EH (cell line): ENCODE data around the gene NAA16.
A peak's percentile ranks its signal among the peaks of the same experiment; 100 is the strongest.
"Not testable (repeated sequence)": the region's sequence is repeated elsewhere in the genome, so short reads cannot be mapped to it uniquely, and the experiment has no call there.

Experiments used
- DNase-seq: peaks from one replicate; pipeline ENCODE4 v3.0.0-alpha.2; 2015; ENCODE audit warnings: low read depth

NAA16 gene

GRCh38 chr13:41356385-41356648 is 45.2 kb downstream of the NAA16 start:
- DNase-seq, result not testable (repeated sequence)

- no peak for DNase-seq
Observed at GRCh38 chr13:41356786-41357185, 45.7 kb downstream of the NAA16 start.

- peak; percentile 15 for DNase-seq
Observed at GRCh38 chr13:41361491-41361890, 50.4 kb downstream of the NAA16 start.

- no peak for DNase-seq
Observed at GRCh38 chr13:41364043-41364442, 53.0 kb downstream of the NAA16 start.

- peak; percentile 87 for DNase-seq
Observed at GRCh38 chr13:41365631-41366030, 54.6 kb downstream of the NAA16 start.

GRCh38 chr13:41370736-41371135 is 59.7 kb downstream of the NAA16 start:
- peak; percentile 37 for DNase-seq

GRCh38 chr13:41377446-41377845 is 66.4 kb downstream of the NAA16 start:
- no peak for DNase-seq

GRCh38 chr13:41382431-41382830 is 71.4 kb downstream of the NAA16 start:
- DNase-seq, result no peak

GRCh38 chr13:41383386-41383785 is 72.3 kb downstream of the NAA16 start:
- peak; percentile 38 for DNase-seq

GRCh38 chr13:41384749-41385503 is 73.9 kb downstream of the NAA16 start:
- DNase-seq, result peak; percentile 23

GRCh38 chr13:41386211-41386610 is 75.1 kb downstream of the NAA16 start:
- no peak for DNase-seq

- no peak for DNase-seq
Observed at GRCh38 chr13:41387576-41387975, 76.5 kb downstream of the NAA16 start.

- DNase-seq, result no peak
Observed at GRCh38 chr13:41388143-41388881, 77.2 kb downstream of the NAA16 start.

- no peak for DNase-seq
Observed at GRCh38 chr13:41389580-41389979, 78.5 kb downstream of the NAA16 start.

- no peak for DNase-seq
Observed at GRCh38 chr13:41394166-41394565, 83.1 kb downstream of the NAA16 start.

GRCh38 chr13:41398494-41399170 is 87.6 kb downstream of the NAA16 start:
- DNase-seq, result peak; percentile 24

- no peak for DNase-seq
Observed at GRCh38 chr13:41401366-41401765, 90.3 kb downstream of the NAA16 start.

- no peak for DNase-seq
Observed at GRCh38 chr13:41402691-41403511, 91.8 kb downstream of the NAA16 start.

- DNase-seq, result no peak
Observed at GRCh38 chr13:41403983-41404382, 92.9 kb downstream of the NAA16 start.

GRCh38 chr13:41405367-41405766 is 94.3 kb downstream of the NAA16 start:
- no peak for DNase-seq

GRCh38 chr13:41407380-41407779 is 96.3 kb downstream of the NAA16 start:
- DNase-seq, result peak; percentile 12

- no peak for DNase-seq
Observed at GRCh38 chr13:41408121-41408520, 97.1 kb downstream of the NAA16 start.
